Osteoblast (primary cell): ENCODE data around the gene CELF2. TPM values are rescaled to one million over a fixed set of nuclear protein-coding genes. Genes with fewer than 3 reads are reported as not detected.
A peak's percentile ranks its signal among the peaks of the same experiment; 100 is the strongest.

Source experiments
- DNase-seq: peaks from one replicate; pipeline ENCODE4 v3.0.0; 2011; ENCODE audit warnings: low spot score, mixed read lengths; ENCODE audit not compliant: insufficient read length; ENCODE audit errors: missing footprints
- H2AFZ ChIP-seq: 2 replicates; pipeline ENCODE4 v1.6.0; 2011; ENCODE audit warnings: mild to moderate bottlenecking, low read length
- H3K27ac ChIP-seq: 2 replicates; pipeline ENCODE4 v1.5.1; 2011; ENCODE audit warnings: mild to moderate bottlenecking, low read depth, low read length, moderate library complexity
- H3K27me3 ChIP-seq: 2 replicates; pipeline ENCODE4 v1.6.0; 2012; ENCODE audit warnings: mild to moderate bottlenecking, control low read depth, inconsistent platforms, low read length, moderate library complexity; ENCODE audit not compliant: insufficient read depth
- H3K36me3 ChIP-seq: 2 replicates; pipeline ENCODE4 v1.5.1; 2011; ENCODE audit warnings: mild to moderate bottlenecking, low read length, control low read depth, moderate library complexity; ENCODE audit not compliant: insufficient read depth
- H3K4me1 ChIP-seq: 2 replicates; pipeline ENCODE4 v1.5.1; 2011; ENCODE audit warnings: mild to moderate bottlenecking, low read length, control low read depth, moderate library complexity; ENCODE audit not compliant: insufficient read depth
- H3K4me2 ChIP-seq: 2 replicates; pipeline ENCODE4 v1.6.0; 2011; ENCODE audit warnings: mild to moderate bottlenecking, low read length; ENCODE audit not compliant: insufficient read depth
- H3K4me3 ChIP-seq: fragments of 200-600 bp; sonication (generic); 3 replicates; pipeline ENCODE4 v1.5.1; 2012; ENCODE audit warnings: mild to moderate bottlenecking, low read length, inconsistent platforms; ENCODE audit not compliant: insufficient read depth
- H3K79me2 ChIP-seq: 2 replicates; pipeline ENCODE4 v1.6.0; 2012; ENCODE audit warnings: mild to moderate bottlenecking, low read length, control low read depth, inconsistent platforms; ENCODE audit not compliant: insufficient read depth
- H3K9me3 ChIP-seq: 2 replicates; pipeline ENCODE4 v1.5.1; 2011; ENCODE audit warnings: low read depth, low read length, control low read depth
- H4K20me1 ChIP-seq: 2 replicates; pipeline ENCODE4 v1.6.0; 2012; ENCODE audit warnings: mild to moderate bottlenecking, low read length, control low read depth; ENCODE audit not compliant: insufficient read depth
- total RNA-seq: library from RNA; depleted of rRNA; stranded (reverse); fragments of >200 nt; gene quantifications from 2 replicates; pipeline ENCODE4 v1.2.3, GENCODE V29; 2012
- TF ChIP-seq, protein P1 (sequence below): IDR thresholded peaks from 2 replicates; pipeline ENCODE4 v1.5.1; 2011; ENCODE audit warnings: mild to moderate bottlenecking, low read depth, low read length, moderate library complexity; ENCODE audit errors: extremely low read depth

Gene CELF2
- total RNA-seq, 1 donor: 7.6 TPM

GRCh38 chr10:11330383-11331045 is 312.8 kb downstream of the CELF2 start:
- no peaks in the 10 kb centered on the region for H3K27me3 ChIP-seq
- H2AFZ ChIP-seq: no peak overlapping the region
- no peaks in the 10 kb centered on the region for H3K4me1 ChIP-seq
- TF ChIP-seq, protein P1, sequence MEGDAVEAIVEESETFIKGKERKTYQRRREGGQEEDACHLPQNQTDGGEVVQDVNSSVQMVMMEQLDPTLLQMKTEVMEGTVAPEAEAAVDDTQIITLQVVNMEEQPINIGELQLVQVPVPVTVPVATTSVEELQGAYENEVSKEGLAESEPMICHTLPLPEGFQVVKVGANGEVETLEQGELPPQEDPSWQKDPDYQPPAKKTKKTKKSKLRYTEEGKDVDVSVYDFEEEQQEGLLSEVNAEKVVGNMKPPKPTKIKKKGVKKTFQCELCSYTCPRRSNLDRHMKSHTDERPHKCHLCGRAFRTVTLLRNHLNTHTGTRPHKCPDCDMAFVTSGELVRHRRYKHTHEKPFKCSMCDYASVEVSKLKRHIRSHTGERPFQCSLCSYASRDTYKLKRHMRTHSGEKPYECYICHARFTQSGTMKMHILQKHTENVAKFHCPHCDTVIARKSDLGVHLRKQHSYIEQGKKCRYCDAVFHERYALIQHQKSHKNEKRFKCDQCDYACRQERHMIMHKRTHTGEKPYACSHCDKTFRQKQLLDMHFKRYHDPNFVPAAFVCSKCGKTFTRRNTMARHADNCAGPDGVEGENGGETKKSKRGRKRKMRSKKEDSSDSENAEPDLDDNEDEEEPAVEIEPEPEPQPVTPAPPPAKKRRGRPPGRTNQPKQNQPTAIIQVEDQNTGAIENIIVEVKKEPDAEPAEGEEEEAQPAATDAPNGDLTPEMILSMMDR: no peak
- H3K4me2 ChIP-seq: no peak overlapping the region
- no peak overlapping the region for H3K4me3 ChIP-seq
- no peaks in the 10 kb centered on the region for H3K79me2 ChIP-seq
- no peak overlapping the region for H3K27ac ChIP-seq
- H4K20me1 ChIP-seq: no peaks in the 10 kb centered on the region
- no peaks in the 10 kb centered on the region for H3K9me3 ChIP-seq
- H3K36me3 ChIP-seq: no peaks in the 10 kb centered on the region
- no peak for DNase-seq

DNA sequence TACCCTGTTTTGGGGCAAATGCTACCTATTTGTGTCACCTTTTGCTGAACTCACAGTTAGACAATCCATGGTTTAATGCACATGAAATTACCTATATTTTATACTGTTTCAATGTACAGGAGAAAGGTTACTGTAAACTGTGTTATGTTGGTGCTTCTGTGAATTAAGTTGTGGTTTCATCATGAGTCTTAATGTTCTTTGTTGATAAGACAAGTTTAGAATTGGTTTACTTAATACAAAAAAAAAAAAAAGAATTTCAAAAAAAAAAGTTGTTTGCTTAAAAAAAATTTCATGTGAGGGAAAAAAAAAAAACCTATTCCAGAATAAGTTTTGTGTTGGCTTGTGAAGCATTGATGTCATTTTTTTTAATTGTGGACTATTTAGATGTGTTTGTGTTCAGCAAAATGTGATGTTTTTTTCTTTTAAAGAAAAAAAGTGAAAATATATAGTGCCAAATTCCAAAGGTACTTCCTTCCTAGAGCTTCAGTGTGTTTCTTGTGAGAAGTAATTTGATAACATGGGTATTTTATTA is 313.4 kb downstream of the CELF2 start:
- Histone ChIP-seq H4K20me1 (no peaks in the 10 kb centered on the region), H3K4me3 (no peak overlapping the region), H3K36me3 (no peaks in the 10 kb centered on the region), H3K9me3 (no peaks in the 10 kb centered on the region), H3K4me1 (no peaks in the 10 kb centered on the region), H3K4me2 (no peak overlapping the region), H3K79me2 (no peaks in the 10 kb centered on the region), H3K27ac (no peak overlapping the region), H3K27me3 (no peaks in the 10 kb centered on the region), H2AFZ (no peak overlapping the region)
- TF ChIP-seq, protein P1: no peak
- no peak for DNase-seq

- Histone ChIP-seq H3K4me3 (no peak overlapping the region), H3K4me1 (no peaks in the 10 kb centered on the region), H3K79me2 (no peaks in the 10 kb centered on the region), H4K20me1 (no peaks in the 10 kb centered on the region), H3K4me2 (peak overlapping the region; percentile 29), H3K36me3 (no peaks in the 10 kb centered on the region), H2AFZ (no peak overlapping the region), H3K9me3 (no peaks in the 10 kb centered on the region), H3K27me3 (no peaks in the 10 kb centered on the region), H3K27ac (no peak overlapping the region)
- no peak for DNase-seq
- TF ChIP-seq, protein P1: no peak
These were observed 314.1 kb downstream of the CELF2 start for GRCh38 chr10:11331726-11332125.

- Histone ChIP-seq H3K36me3 (no peaks in the 10 kb centered on the region), H3K79me2 (no peaks in the 10 kb centered on the region), H3K4me3 (no peak overlapping the region), H4K20me1 (no peaks in the 10 kb centered on the region), H3K4me1 (no peaks in the 10 kb centered on the region), H3K4me2 (no peak overlapping the region), H3K27me3 (no peaks in the 10 kb centered on the region), H2AFZ (no peak overlapping the region), H3K27ac (no peak overlapping the region), H3K9me3 (no peaks in the 10 kb centered on the region)
- TF ChIP-seq, protein P1: no peak
- DNase-seq: no peak
These were observed 315.2 kb downstream of the CELF2 start for GRCh38 chr10:11332846-11333245.
